IMR-90 (cell line): ENCODE data around the gene NEFH. TPM values are rescaled to one million over a fixed set of nuclear protein-coding genes. Genes with fewer than 3 reads are reported as not detected.

Source experiments
- ATAC-seq: fragments of 200-7000 bp; cut with Tn5 transposase; 2 replicates; pipeline ENCODE4 v1.9.1; 2020; ENCODE audit warnings: low read depth, mild to moderate bottlenecking, moderate library complexity
- BruUV-seq: library from RNA; stranded (reverse); fragments of 400-500 nt; replicated peaks from 2 replicates; lab custom pipeline; 2021; lab: Mats Ljungman, UMichigan
- CTCF ChIA-PET: fragments of 300-600 bp; formaldehyde crosslinking; extraction: SDS; loops from one replicate; lab custom pipeline; 2021; ENCODE audit warnings: antibody characterized with exemption; lab: Yijun Ruan, JAX
- POLR2A ChIA-PET: fragments of 300-600 bp; sonication (Branson Sonifier 250); formaldehyde crosslinking; loops from one replicate; lab custom pipeline; 2022; ENCODE audit warnings: antibody characterized with exemption; ENCODE audit not compliant: unreplicated experiment; lab: Charles Lee
- DNase-seq: peaks from one replicate; pipeline ENCODE4 v3.0.0; 2013
- H2AFZ ChIP-seq: replicated peaks from 2 replicates; pipeline ENCODE3; 2013; ENCODE audit warnings: low read length, mild to moderate bottlenecking; ENCODE audit not compliant: poor library complexity
- H2AK5ac ChIP-seq: 2 replicates; pipeline ENCODE4 v1.6.1; 2013; ENCODE audit warnings: low read depth, low read length, inconsistent platforms
- H2AK9ac ChIP-seq: replicated peaks from 2 replicates; pipeline ENCODE3; 2013; ENCODE audit warnings: mild to moderate bottlenecking, low read depth, low read length, moderate library complexity; ENCODE audit not compliant: poor library complexity
- H2BK120ac ChIP-seq: 2 replicates; pipeline ENCODE4 v1.6.1; 2013; ENCODE audit warnings: low read depth, low read length, inconsistent platforms
- H2BK15ac ChIP-seq: 3 replicates; pipeline ENCODE4 v1.6.1; 2013; ENCODE audit warnings: low read depth, low read length, inconsistent platforms
- H2BK20ac ChIP-seq: 2 replicates; pipeline ENCODE4 v1.6.1; 2013; ENCODE audit warnings: low read depth, mild to moderate bottlenecking, inconsistent platforms, low read length, moderate library complexity
- H2BK5ac ChIP-seq: 2 replicates; pipeline ENCODE4 v1.6.1; 2013; ENCODE audit warnings: mild to moderate bottlenecking, low read depth, low read length, inconsistent platforms; ENCODE audit not compliant: poor library complexity, severe bottlenecking
- H3K14ac ChIP-seq: replicated peaks from 2 replicates; pipeline ENCODE4 v1.6.1; 2013; ENCODE audit warnings: low read depth, low read length, inconsistent platforms
- H3K18ac ChIP-seq: 2 replicates; pipeline ENCODE4 v1.6.1; 2013; ENCODE audit warnings: low read depth, low read length, control low read depth
- H3K23ac ChIP-seq: 2 replicates; pipeline ENCODE4 v1.6.1; 2013; ENCODE audit warnings: low read depth, low read length, inconsistent platforms
- H3K27ac ChIP-seq: 2 replicates; pipeline ENCODE4 v1.5.1; 2013; ENCODE audit warnings: mild to moderate bottlenecking, control low read depth, low read length; ENCODE audit not compliant: insufficient read depth
- H3K27me3 ChIP-seq: 2 replicates; pipeline ENCODE4 v1.6.1; 2013; ENCODE audit warnings: low read length; ENCODE audit not compliant: control insufficient read depth, insufficient read depth
- H3K36me3 ChIP-seq: 2 replicates; pipeline ENCODE4 v1.6.1; 2013; ENCODE audit warnings: low read length, mixed read lengths; ENCODE audit not compliant: control insufficient read depth, insufficient read depth
- H3K4ac ChIP-seq: 2 replicates; pipeline ENCODE4 v1.6.1; 2013; ENCODE audit warnings: low read depth, low read length, inconsistent platforms
- H3K4me1 ChIP-seq: 2 replicates; pipeline ENCODE4 v1.6.1; 2013; ENCODE audit warnings: low read length, mixed read lengths; ENCODE audit not compliant: control insufficient read depth, insufficient read depth
- H3K4me2 ChIP-seq: 2 replicates; pipeline ENCODE4 v1.6.1; 2013; ENCODE audit warnings: low read depth, mild to moderate bottlenecking, control low read depth, low read length, moderate library complexity
- H3K4me3 ChIP-seq: 2 replicates; pipeline ENCODE4 v1.5.1; 2013; ENCODE audit warnings: low read depth, mild to moderate bottlenecking, control low read depth, low read length, moderate library complexity; ENCODE audit not compliant: insufficient read depth
- H3K56ac ChIP-seq: 2 replicates; pipeline ENCODE4 v1.6.1; 2013; ENCODE audit warnings: low read length, inconsistent platforms; ENCODE audit not compliant: insufficient read depth; ENCODE audit errors: extremely low read depth
- H3K79me1 ChIP-seq, 2 experiments: 2 replicates each; pipeline ENCODE4 v1.6.1; 2013; ENCODE audit warnings: low read length in 2 of 2, inconsistent platforms in 1 of 2, low read depth in 1 of 2
- H3K9ac ChIP-seq: 2 replicates; pipeline ENCODE4 v1.6.1; 2013; ENCODE audit warnings: low read depth, low read length, control low read depth
- H3K9me1 ChIP-seq: 2 replicates; pipeline ENCODE4 v1.6.1; 2013; ENCODE audit warnings: low read length, inconsistent platforms; ENCODE audit not compliant: insufficient read depth
- H3K9me3 ChIP-seq: 2 replicates; pipeline ENCODE4 v1.6.1; 2013; ENCODE audit warnings: low read length; ENCODE audit not compliant: control insufficient read depth, insufficient read depth
- H4K20me1 ChIP-seq: 2 replicates; pipeline ENCODE4 v1.6.1; 2013; ENCODE audit warnings: low read length, inconsistent platforms; ENCODE audit not compliant: insufficient read depth
- H4K5ac ChIP-seq: 2 replicates; pipeline ENCODE4 v1.6.1; 2013; ENCODE audit warnings: mild to moderate bottlenecking, low read depth, low read length, control low read depth
- H4K8ac ChIP-seq, 2 experiments: 2 replicates each; pipeline ENCODE4 v1.6.1; 2013; ENCODE audit warnings: low read depth in 2 of 2, low read length in 2 of 2, control low read depth in 1 of 2, inconsistent platforms in 1 of 2
- H4K91ac ChIP-seq: 2 replicates; pipeline ENCODE4 v1.6.1; 2013; ENCODE audit warnings: low read depth, low read length, inconsistent platforms; ENCODE audit not compliant: insufficient read depth
- CEBPB ChIP-seq: IDR thresholded peaks from 2 replicates; pipeline ENCODE4 v1.6.1; 2012; ENCODE audit warnings: low read depth, low read length, improper control_type of control experiment
- MAZ ChIP-seq: IDR thresholded peaks from 2 replicates; pipeline ENCODE4 v1.6.1; 2012; ENCODE audit warnings: low read depth, mild to moderate bottlenecking, low read length, improper control_type of control experiment, moderate library complexity, borderline replicate concordance
- MXI1 ChIP-seq: IDR thresholded peaks from 2 replicates; pipeline ENCODE4 v1.6.1; 2012; ENCODE audit warnings: low read depth, mild to moderate bottlenecking, low read length, moderate library complexity, borderline replicate concordance
- RAD21 ChIP-seq: IDR thresholded peaks from 2 replicates; pipeline ENCODE4 v1.6.1; 2012; ENCODE audit warnings: low read length, improper control_type of control experiment
- RFX5 ChIP-seq: IDR thresholded peaks from 2 replicates; pipeline ENCODE4 v1.8.0; 2012; ENCODE audit warnings: low read depth, mild to moderate bottlenecking, low read length, moderate library complexity
- SMC3 ChIP-seq: fragments of 150-350 bp; IDR thresholded peaks from 2 replicates; pipeline ENCODE4 v1.6.1; 2016; ENCODE audit warnings: low read depth, mild to moderate bottlenecking, antibody characterized with exemption, low read length, moderate library complexity
- WGBS, 2 experiments: methylation state at CpG; one replicate each; pipeline versions ENCODE4 v1.1.5 to v1.1.7; 2013; ENCODE audit warnings: missing lambda C conversion rate in 2 of 2; ENCODE audit not compliant: insufficient read length in 1 of 2; ENCODE audit errors: extremely low coverage in 2 of 2; 5-methylcytosine and 5-hydroxymethylcytosine counted together
- dilution Hi-C: fragments of 300-500 bp; cut with HindIII; formaldehyde crosslinking; loops from one replicate; pipeline ENCODE4 v1.14.3; 2018; ENCODE audit warnings: low sequenced_read_pairs; ENCODE audit not compliant: unreplicated experiment
- in situ Hi-C: fragments of 300-500 bp; cut with MboI; formaldehyde crosslinking; loops from 3 replicates; pipeline ENCODE4 v1.14.3; 2019; ENCODE audit warnings: low sequenced_read_pairs, inconsistent platforms, mixed read lengths
- intact Hi-C: fragments of 100-400 bp; cut with micrococcal nuclease; formaldehyde crosslinking; loops from 2 replicates; pipeline ENCODE4 v1.10.0; 2022
- polyA plus RNA-seq, 3 experiments: library from polyadenylated mRNA; depleted of rRNA; stranded (reverse); fragments of >200 nt; gene quantifications; 2 replicates each; pipeline ENCODE4 v1.2.3, GENCODE V29; 2012; ENCODE audit warnings: low replicate concordance in 1 of 3
- total RNA-seq: library from RNA; depleted of rRNA; stranded (reverse); fragments of >200 nt; gene quantifications from 2 replicates; pipeline ENCODE4 v1.2.3, GENCODE V29; 2012
- TF ChIP-seq, protein P1 (sequence below): fragments of 150-350 bp; IDR thresholded peaks from 2 replicates; pipeline ENCODE4 v1.6.1; 2016; ENCODE audit warnings: low read depth, mild to moderate bottlenecking, low read length, moderate library complexity, borderline replicate concordance

Gene NEFH
- total and polyA plus RNA-seq, 2 of the 4 experiments (the other 2 are of a cell fraction) = 1.3 to 2.9 TPM

DNA sequence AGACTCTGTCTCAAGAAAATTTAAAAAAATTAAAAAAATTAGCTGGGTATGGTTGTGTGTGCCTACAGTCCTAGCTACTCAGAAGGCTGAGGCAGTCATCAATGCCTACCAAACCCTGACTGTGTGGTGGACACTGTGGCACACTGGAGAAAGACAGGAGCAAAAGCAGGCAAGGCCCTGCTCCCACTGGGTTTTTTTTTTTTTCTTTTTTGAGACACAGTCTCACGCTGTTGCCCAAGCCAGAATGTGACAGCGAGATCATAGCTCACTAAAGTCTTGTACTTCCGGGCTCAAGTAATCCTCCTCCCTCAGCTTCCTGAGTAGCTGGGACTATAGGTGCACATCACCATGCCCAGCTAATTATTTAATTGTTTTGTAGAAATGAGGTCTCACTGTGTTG, 4.6 kb downstream of the NEFH start:
- intact Hi-C loops = no loop called here
- CTCF ChIA-PET = interaction anchor here (0.6 kb wide), 2 partner anchors 14 to 20 kb away, joined by 3 to 6 read pairs; no protein-coding TSS in a partner anchor
- Histone ChIP-seq H3K9ac (no peak overlapping the region), H3K9me1 (no peaks in the 10 kb centered on the region), H2BK15ac (no peak overlapping the region), H4K20me1 (no peaks in the 10 kb centered on the region; the same call in 1 of the 2 replicates), H3K23ac (no peak overlapping the region), H3K56ac (no peak overlapping the region), H2BK20ac (no peak overlapping the region), H3K27me3 (peaks cover 27% of the 10 kb centered on the region), H2AK9ac (no peak overlapping the region), H3K18ac (no peak overlapping the region), H3K27ac (no peak overlapping the region), H3K4ac (no peak overlapping the region), H3K79me1 (no peaks in the 10 kb centered on the region), H2AK5ac (no peak overlapping the region), H4K5ac (no peak overlapping the region), H2BK5ac (no peak overlapping the region), H4K91ac (no peak overlapping the region), H4K8ac (no peak overlapping the region), H3K14ac (no peak overlapping the region), H3K4me3 (no peak overlapping the region), H3K36me3 (no peaks in the 10 kb centered on the region), H2AFZ (no peak overlapping the region), H2BK120ac (no peak overlapping the region), H3K4me1 (no peaks in the 10 kb centered on the region), H3K9me3 (no peaks in the 10 kb centered on the region), H3K4me2 (no peak overlapping the region)
- ATAC-seq (no peak), DNase-seq (no peak)
- WGBS, 2 experiments = no CpG with 5 or more reads among the region's 3 CpGs
- dilution Hi-C loops = no loop called here
- TF ChIP-seq CEBPB = no peak
- no peak for TF ChIP-seq MAZ
- no peak for TF ChIP-seq SMC3
- TF ChIP-seq RFX5 = no peak
- no peak for TF ChIP-seq MXI1
- no peak for TF ChIP-seq RAD21
- TF ChIP-seq, protein P1, sequence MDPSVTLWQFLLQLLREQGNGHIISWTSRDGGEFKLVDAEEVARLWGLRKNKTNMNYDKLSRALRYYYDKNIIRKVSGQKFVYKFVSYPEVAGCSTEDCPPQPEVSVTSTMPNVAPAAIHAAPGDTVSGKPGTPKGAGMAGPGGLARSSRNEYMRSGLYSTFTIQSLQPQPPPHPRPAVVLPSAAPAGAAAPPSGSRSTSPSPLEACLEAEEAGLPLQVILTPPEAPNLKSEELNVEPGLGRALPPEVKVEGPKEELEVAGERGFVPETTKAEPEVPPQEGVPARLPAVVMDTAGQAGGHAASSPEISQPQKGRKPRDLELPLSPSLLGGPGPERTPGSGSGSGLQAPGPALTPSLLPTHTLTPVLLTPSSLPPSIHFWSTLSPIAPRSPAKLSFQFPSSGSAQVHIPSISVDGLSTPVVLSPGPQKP = no peak
- no TSS peak for BruUV-seq
- in situ Hi-C loops = no loop called here
- POLR2A ChIA-PET = no interaction called here
